T-helper 2 cell treated with Interferon-gamma antibody and Interleukin-4, amounts not matched to agents 5 μg/mL and 100 μg/mL, for 36 hours (primary cell): ENCODE results near the gene OTOP2.
"Not testable (repeated sequence)": the region's sequence is repeated elsewhere in the genome, so short reads cannot be mapped to it uniquely, and the experiment has no call there.

ENCODE experiments used
- DNase-seq: peaks from one replicate; pipeline ENCODE4 v3.0.0; 2021; ENCODE audit warnings: low spot score
- H3K27ac Mint-ChIP-seq: one replicate; pipeline ENCODE4 v1.8.0; 2021; ENCODE audit warnings: mild to moderate bottlenecking, mixed read lengths
- H3K27me3 Mint-ChIP-seq: one replicate; pipeline ENCODE4 v1.8.0; 2021; ENCODE audit warnings: low read depth, mixed read lengths
- H3K36me3 Mint-ChIP-seq: one replicate; pipeline ENCODE4 v1.8.0; 2021; ENCODE audit warnings: low read depth, mixed read lengths
- H3K4me1 Mint-ChIP-seq: one replicate; pipeline ENCODE4 v1.8.0; 2021; ENCODE audit warnings: low read depth, mixed read lengths
- H3K4me3 Mint-ChIP-seq: one replicate; pipeline ENCODE4 v1.8.0; 2022; ENCODE audit warnings: mild to moderate bottlenecking, moderate library complexity, mixed read lengths
- H3K9me3 Mint-ChIP-seq: one replicate; pipeline ENCODE4 v1.8.0; 2021; ENCODE audit warnings: mixed read lengths

The OTOP2 gene

DNA sequence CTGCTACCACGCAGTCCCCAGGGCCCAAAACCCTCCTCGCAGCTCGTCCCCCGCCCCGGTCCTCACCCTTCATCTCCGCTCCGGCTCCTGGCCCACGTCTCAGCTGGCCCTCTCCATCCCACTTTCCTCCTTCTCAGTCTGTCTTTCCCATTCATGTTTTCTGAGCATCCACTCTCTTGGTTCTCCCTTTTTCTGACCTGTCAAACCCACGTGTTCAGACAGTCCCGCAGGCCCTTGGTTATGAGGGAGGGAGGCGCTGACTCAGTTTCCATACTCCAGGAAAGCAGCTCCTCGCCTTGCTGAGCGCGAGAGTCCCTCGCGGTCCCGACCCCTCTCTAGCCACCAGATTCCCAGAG, 48.9 kb downstream of the OTOP2 start:
- Mint-ChIP-seq H3K27me3 (peaks cover 38% of the 10 kb centered on the region), H3K9me3 (no peaks in the 10 kb centered on the region), H3K4me3 (peak overlapping the region; percentile 81), H3K4me1 (peaks cover 3% of the 10 kb centered on the region), H3K36me3 (no peaks in the 10 kb centered on the region), H3K27ac (no peak overlapping the region)
- DNase-seq: no peak

DNA sequence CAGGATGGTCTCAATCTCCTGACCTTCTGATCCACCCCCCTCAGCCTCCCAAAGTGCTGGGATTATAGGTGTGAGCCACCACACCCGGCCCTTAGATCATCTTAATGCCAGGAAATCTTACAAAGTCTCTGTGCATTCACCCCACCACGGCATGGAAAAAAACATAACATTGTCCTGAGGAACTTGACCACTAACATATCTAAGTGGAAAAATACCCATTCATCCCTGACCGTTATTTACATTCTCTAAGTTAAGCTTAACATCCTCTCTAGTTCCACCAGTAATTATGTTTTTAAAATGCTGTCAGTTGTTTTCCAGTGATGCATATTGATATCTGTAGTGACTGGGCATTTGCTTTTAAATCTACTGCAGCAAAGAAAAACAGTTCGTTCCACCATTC, 51.9 kb downstream of the OTOP2 start:
- Mint-ChIP-seq H3K36me3 (no peaks in the 10 kb centered on the region), H3K9me3 (no peaks in the 10 kb centered on the region), H3K27me3 (peaks cover 43% of the 10 kb centered on the region), H3K4me1 (peaks cover 5% of the 10 kb centered on the region), H3K27ac (no peak overlapping the region), H3K4me3 (no peak overlapping the region)
- no peak for DNase-seq

DNA sequence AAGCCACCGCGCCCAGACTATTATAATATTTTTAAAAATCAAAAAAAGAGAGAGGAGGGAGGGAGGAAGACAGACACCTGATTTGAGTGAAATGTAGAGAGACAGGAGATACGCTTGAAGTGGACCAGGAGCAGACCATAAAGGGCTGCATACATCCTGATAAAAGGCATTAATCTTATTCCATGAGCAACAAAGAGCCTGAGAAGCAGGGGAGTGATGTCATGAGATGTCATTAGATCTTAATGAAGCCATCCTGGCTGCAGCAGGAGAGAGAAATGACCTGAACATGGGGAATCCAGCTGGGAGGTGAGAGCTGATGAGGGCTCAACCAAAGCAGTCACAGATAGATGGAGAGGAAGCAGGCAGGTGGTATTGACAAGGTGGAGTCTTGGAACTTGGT, 53.7 kb downstream of the OTOP2 start:
- peaks cover 15% of the 10 kb centered on the region for H3K4me1 Mint-ChIP-seq
- no peaks in the 10 kb centered on the region for H3K9me3 Mint-ChIP-seq
- H3K27me3 Mint-ChIP-seq: peaks cover 39% of the 10 kb centered on the region
- H3K27ac Mint-ChIP-seq: no peak overlapping the region
- no peaks in the 10 kb centered on the region for H3K36me3 Mint-ChIP-seq
- DNase-seq: no peak
- H3K4me3 Mint-ChIP-seq: no peak overlapping the region

DNA sequence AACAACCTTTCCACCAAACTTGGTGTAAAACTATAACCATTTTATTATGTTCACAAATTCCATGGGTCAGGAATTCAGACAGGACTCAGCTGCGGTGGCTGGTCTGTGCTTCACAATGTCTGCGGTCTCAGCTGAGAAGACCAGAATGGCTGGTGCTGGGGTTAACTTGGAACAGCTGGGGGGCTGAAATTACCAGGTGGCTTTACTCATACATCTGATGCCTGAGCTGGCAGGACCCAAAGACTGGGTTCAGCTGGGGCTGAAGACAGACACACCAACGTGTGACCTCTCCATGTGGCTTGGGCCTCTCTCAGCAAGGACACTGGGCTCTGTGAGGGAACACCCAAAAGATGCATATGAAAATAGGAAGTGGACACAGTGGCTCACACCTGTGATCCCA, 54.2 kb downstream of the OTOP2 start:
- no peak overlapping the region for H3K4me3 Mint-ChIP-seq
- no peaks in the 10 kb centered on the region for H3K9me3 Mint-ChIP-seq
- H3K4me1 Mint-ChIP-seq: peaks cover 11% of the 10 kb centered on the region
- no peak overlapping the region for H3K27ac Mint-ChIP-seq
- H3K36me3 Mint-ChIP-seq: no peaks in the 10 kb centered on the region
- H3K27me3 Mint-ChIP-seq: peaks cover 34% of the 10 kb centered on the region
- no peak for DNase-seq

DNA sequence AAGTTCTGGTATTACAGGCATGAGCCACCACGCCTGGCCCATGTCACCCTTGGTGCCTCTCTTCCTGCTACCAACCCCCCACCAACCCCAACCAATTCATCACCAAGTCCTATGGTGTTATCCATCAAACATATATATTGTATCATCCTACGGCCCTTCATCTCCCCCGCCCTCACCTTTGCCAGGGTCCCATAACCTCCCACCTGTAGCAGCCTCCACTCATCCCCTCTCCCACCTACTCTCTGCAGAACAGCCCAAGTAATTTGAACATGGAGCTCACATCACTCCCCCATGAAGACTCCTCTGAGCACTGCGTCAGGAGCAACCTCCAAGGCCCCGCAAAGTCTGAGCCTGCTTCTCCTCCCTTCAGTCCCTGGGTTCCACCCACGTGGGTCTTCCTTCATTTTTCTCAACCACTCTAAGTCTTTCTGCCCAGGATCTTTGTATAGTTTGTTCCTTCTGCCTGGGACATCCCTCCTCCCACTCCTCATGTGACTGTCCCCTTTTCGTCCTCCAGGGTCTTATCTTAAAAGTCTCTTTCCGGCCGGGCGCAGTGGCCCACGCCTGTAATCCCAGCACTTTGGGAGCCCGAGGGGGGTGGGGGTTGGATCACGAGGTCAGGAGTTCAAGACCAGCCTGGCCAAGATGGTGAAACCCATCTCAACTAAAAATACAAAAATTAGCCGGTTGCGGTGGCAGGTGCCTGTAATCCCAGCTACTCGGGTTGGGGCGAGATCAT, 55.5 kb downstream of the OTOP2 start:
- Mint-ChIP-seq H3K4me1 (peaks cover 11% of the 10 kb centered on the region), H3K27me3 (peaks cover 31% of the 10 kb centered on the region), H3K9me3 (no peaks in the 10 kb centered on the region), H3K4me3 (no peak overlapping the region), H3K27ac (no peak overlapping the region), H3K36me3 (no peaks in the 10 kb centered on the region)
- DNase-seq: no peak

- peak overlapping the region; percentile 87 for H3K27ac Mint-ChIP-seq
- H3K36me3 Mint-ChIP-seq: no peaks in the 10 kb centered on the region
- no peaks in the 10 kb centered on the region for H3K9me3 Mint-ChIP-seq
- peaks cover 11% of the 10 kb centered on the region for H3K4me1 Mint-ChIP-seq
- DNase-seq: no peak
- peaks cover 33% of the 10 kb centered on the region for H3K27me3 Mint-ChIP-seq
- H3K4me3 Mint-ChIP-seq: peak overlapping the region; percentile 93
Measured at GRCh38 chr17:74981318-74981978, 57.4 kb downstream of the OTOP2 start.

GRCh38 chr17:74981979-74982662, 58.0 kb downstream of the OTOP2 start:
- no peaks in the 10 kb centered on the region for H3K9me3 Mint-ChIP-seq
- peaks cover 35% of the 10 kb centered on the region for H3K27me3 Mint-ChIP-seq
- DNase-seq: peak; percentile 82
- H3K36me3 Mint-ChIP-seq: no peaks in the 10 kb centered on the region
- peaks cover 13% of the 10 kb centered on the region for H3K4me1 Mint-ChIP-seq
- H3K27ac Mint-ChIP-seq: peak overlapping the region; percentile 87
- H3K4me3 Mint-ChIP-seq: peak overlapping the region; percentile 93

DNA sequence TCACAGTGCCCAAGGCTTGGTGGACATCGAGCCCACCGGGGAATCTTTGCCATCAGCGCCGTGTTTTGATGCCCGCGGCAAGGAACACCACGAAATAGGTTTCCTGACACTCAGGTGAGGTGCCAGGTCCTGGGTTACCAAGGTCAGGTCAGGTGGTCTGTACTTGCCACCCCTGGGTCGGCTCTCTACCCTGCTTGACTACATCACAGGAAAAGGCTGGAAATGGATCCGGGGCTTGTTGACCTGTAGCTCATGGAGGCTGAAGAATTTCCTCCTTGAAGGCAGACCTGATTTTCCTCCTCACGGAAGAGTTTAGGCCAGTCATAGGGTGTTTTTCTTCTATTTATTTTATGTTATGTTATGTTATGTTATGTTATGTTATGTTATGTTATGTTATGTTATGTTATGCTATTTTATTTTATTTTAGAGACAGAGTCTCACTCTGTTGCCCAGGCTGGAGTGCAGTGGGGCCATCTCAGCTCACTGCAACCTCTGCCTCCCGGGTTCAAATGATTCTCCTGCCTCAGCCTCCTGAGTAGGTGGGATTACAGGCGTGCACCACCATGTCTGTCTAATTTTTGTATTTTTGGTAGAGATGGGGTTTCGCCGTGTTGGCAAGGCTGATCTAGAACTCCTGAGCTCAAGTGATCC, 58.7 kb downstream of the OTOP2 start:
- H3K4me3 Mint-ChIP-seq: peak overlapping the region; percentile 93
- not testable (repeated sequence) for DNase-seq, H3K36me3 Mint-ChIP-seq, H3K27ac Mint-ChIP-seq, H3K9me3 Mint-ChIP-seq
- peaks cover 15% of the 10 kb centered on the region for H3K4me1 Mint-ChIP-seq
- peaks cover 36% of the 10 kb centered on the region for H3K27me3 Mint-ChIP-seq
